T-helper 17 cell (primary cell): ENCODE measurements around the gene MXD4. TPM values are rescaled to one million over a fixed set of nuclear protein-coding genes. Genes with fewer than 3 reads are reported as not detected.
A peak's percentile ranks its signal among the peaks of the same experiment; 100 is the strongest.

ENCODE experiments used
- ATAC-seq: fragments of 150-1000 bp; cut with Tn5 transposase; 2 replicates; pipeline ENCODE4 v1.10.0; 2021; ENCODE audit warnings: mild to moderate bottlenecking, moderate library complexity
- DNase-seq, 3 donors: peaks; one replicate each; pipeline versions ENCODE4 v3.0.0 to v3.0.0-alpha.2; 2020 to 2021
- H3K9me3 ChIP-seq: one replicate; pipeline ENCODE4 v1.7.0; 2013; ENCODE audit warnings: low read length, mild to moderate bottlenecking; ENCODE audit not compliant: control insufficient read depth, poor library complexity, severe bottlenecking
- H3K27ac Mint-ChIP-seq: one replicate; pipeline ENCODE4 v1.8.0; 2022; ENCODE audit warnings: mild to moderate bottlenecking, moderate library complexity, mixed read lengths
- H3K27me3 Mint-ChIP-seq: one replicate; pipeline ENCODE4 v1.8.0; 2022; ENCODE audit warnings: mixed read lengths
- H3K36me3 Mint-ChIP-seq: one replicate; pipeline ENCODE4 v1.8.0; 2022; ENCODE audit warnings: low read depth, mixed read lengths
- H3K4me1 Mint-ChIP-seq: one replicate; pipeline ENCODE4 v1.8.0; 2022; ENCODE audit warnings: mild to moderate bottlenecking, mixed read lengths
- H3K4me3 Mint-ChIP-seq: one replicate; pipeline ENCODE4 v1.8.0; 2022; ENCODE audit warnings: mild to moderate bottlenecking, moderate library complexity, mixed read lengths
- total RNA-seq, 4 donors: library from RNA in 2 of 4; stranded (reverse) in 2 of 4; gene quantifications; one replicate each; pipeline ENCODE4 v1.2.3 and lab custom pipeline; 2022 to 2026

The MXD4 gene
- total RNA-seq = 100 to 1,000 TPM in 1 of 2 donors, 10 to 100 TPM in 1; 81.4 to 100 TPM
- total RNA-seq (lab: John Stamatoyannopoulos, UW) = 73.2 to 88.2 reads per million in 2 donors

GRCh38 chr4:2261853-2262144 is at the start of gene MXD4:
Gene MXD4 (minus strand): TSS chr4:2262109. CDS start chr4:2261980, 129 bp downstream.
- ATAC-seq = peak; percentile 0
- H3K27me3 Mint-ChIP-seq = no peaks in the 10 kb centered on the region
- H3K4me3 Mint-ChIP-seq = peak within 1 kb of the TSS; percentile 82
- H3K36me3 Mint-ChIP-seq = no peaks in the 10 kb centered on the region
- no peak for DNase-seq
- peaks cover 3% of the 10 kb centered on the region for H3K4me1 Mint-ChIP-seq
- H3K27ac Mint-ChIP-seq = peak within 1 kb of the TSS; percentile 78
- no peaks in the 10 kb centered on the region for H3K9me3 ChIP-seq

GRCh38 chr4:2306773-2307410 is 45.0 kb upstream of the MXD4 start:
- H3K9me3 ChIP-seq = peaks cover 4% of the 10 kb centered on the region
- H3K4me1 Mint-ChIP-seq = no peaks in the 10 kb centered on the region
- no peak for DNase-seq
- no peak overlapping the region for H3K4me3 Mint-ChIP-seq
- H3K27ac Mint-ChIP-seq = no peak overlapping the region
- no peak for ATAC-seq
- no peaks in the 10 kb centered on the region for H3K36me3 Mint-ChIP-seq
- H3K27me3 Mint-ChIP-seq = no peaks in the 10 kb centered on the region

- no peaks in the 10 kb centered on the region for H3K27me3 Mint-ChIP-seq
- H3K4me1 Mint-ChIP-seq = no peaks in the 10 kb centered on the region
- no peak overlapping the region for H3K27ac Mint-ChIP-seq
- no peak overlapping the region for H3K4me3 Mint-ChIP-seq
- ATAC-seq = no peak
- no peaks in the 10 kb centered on the region for H3K9me3 ChIP-seq
- no peak for DNase-seq
- no peaks in the 10 kb centered on the region for H3K36me3 Mint-ChIP-seq
Observed at GRCh38 chr4:2305766-2306501, 44.0 kb upstream of the MXD4 start.

- no peak overlapping the region for H3K27ac Mint-ChIP-seq
- H3K27me3 Mint-ChIP-seq = no peaks in the 10 kb centered on the region
- H3K9me3 ChIP-seq = no peaks in the 10 kb centered on the region
- no peak for DNase-seq
- ATAC-seq = no peak
- H3K4me3 Mint-ChIP-seq = no peak overlapping the region
- H3K36me3 Mint-ChIP-seq = peaks cover 2% of the 10 kb centered on the region
- peaks cover 2% of the 10 kb centered on the region for H3K4me1 Mint-ChIP-seq
Observed at GRCh38 chr4:2304877-2305561, 43.1 kb upstream of the MXD4 start.

- Mint-ChIP-seq H3K27me3 (no peaks in the 10 kb centered on the region), H3K27ac (no peak overlapping the region), H3K4me3 (no peak overlapping the region), H3K36me3 (peaks cover 2% of the 10 kb centered on the region), H3K4me1 (peaks cover 2% of the 10 kb centered on the region)
- ATAC-seq (no peak), DNase-seq (no peak)
- H3K9me3 ChIP-seq = no peaks in the 10 kb centered on the region
Observed at GRCh38 chr4:2304321-2304876, 42.5 kb upstream of the MXD4 start.

- Mint-ChIP-seq H3K4me1 (peaks cover 2% of the 10 kb centered on the region), H3K27me3 (no peaks in the 10 kb centered on the region), H3K4me3 (no peak overlapping the region), H3K27ac (no peak overlapping the region), H3K36me3 (peaks cover 2% of the 10 kb centered on the region)
- DNase-seq (no peak), ATAC-seq (no peak)
- H3K9me3 ChIP-seq = no peaks in the 10 kb centered on the region
Observed at GRCh38 chr4:2303686-2304320, 41.9 kb upstream of the MXD4 start.

- no peaks in the 10 kb centered on the region for H3K9me3 ChIP-seq
- ATAC-seq (no peak), DNase-seq (no peak)
- H3K27me3 Mint-ChIP-seq = no peaks in the 10 kb centered on the region
- H3K4me1 Mint-ChIP-seq = peaks cover 2% of the 10 kb centered on the region
- no peak overlapping the region for H3K27ac Mint-ChIP-seq
- no peak overlapping the region for H3K4me3 Mint-ChIP-seq
- H3K36me3 Mint-ChIP-seq = peaks cover 2% of the 10 kb centered on the region
Observed at GRCh38 chr4:2303121-2303685, 41.3 kb upstream of the MXD4 start.

GRCh38 chr4:2302387-2303119 is 40.6 kb upstream of the MXD4 start:
- Mint-ChIP-seq H3K27ac (peak overlapping the region; percentile 54), H3K4me1 (peaks cover 8% of the 10 kb centered on the region), H3K36me3 (peaks cover 3% of the 10 kb centered on the region), H3K27me3 (no peaks in the 10 kb centered on the region), H3K4me3 (no peak overlapping the region)
- H3K9me3 ChIP-seq = no peaks in the 10 kb centered on the region
- no peak for DNase-seq
- ATAC-seq = no peak

GRCh38 chr4:2301806-2302205 is 39.9 kb upstream of the MXD4 start:
- no peak for DNase-seq
- Mint-ChIP-seq H3K36me3 (peaks cover 6% of the 10 kb centered on the region), H3K4me3 (no peak overlapping the region), H3K27me3 (no peaks in the 10 kb centered on the region), H3K4me1 (peaks cover 10% of the 10 kb centered on the region), H3K27ac (peak overlapping the region; percentile 54)
- ATAC-seq = no peak
- no peaks in the 10 kb centered on the region for H3K9me3 ChIP-seq

GRCh38 chr4:2301225-2301642 is 39.3 kb upstream of the MXD4 start:
- H3K4me1 Mint-ChIP-seq = peaks cover 10% of the 10 kb centered on the region
- H3K27me3 Mint-ChIP-seq = no peaks in the 10 kb centered on the region
- peak overlapping the region; percentile 54 for H3K27ac Mint-ChIP-seq
- ATAC-seq (no peak), DNase-seq (no peak)
- H3K36me3 Mint-ChIP-seq = peaks cover 6% of the 10 kb centered on the region
- H3K4me3 Mint-ChIP-seq = no peak overlapping the region
- no peaks in the 10 kb centered on the region for H3K9me3 ChIP-seq

GRCh38 chr4:2300431-2301224 is 38.7 kb upstream of the MXD4 start:
- ATAC-seq (no peak), DNase-seq (no peak)
- Mint-ChIP-seq H3K27me3 (no peaks in the 10 kb centered on the region), H3K36me3 (peaks cover 6% of the 10 kb centered on the region), H3K4me3 (no peak overlapping the region), H3K4me1 (peaks cover 11% of the 10 kb centered on the region), H3K27ac (peak overlapping the region; percentile 81)
- no peaks in the 10 kb centered on the region for H3K9me3 ChIP-seq

GRCh38 chr4:2299794-2300193 is 37.9 kb upstream of the MXD4 start:
- DNase-seq (no peak), ATAC-seq (no peak)
- Mint-ChIP-seq H3K4me3 (no peak overlapping the region), H3K4me1 (peaks cover 15% of the 10 kb centered on the region), H3K27ac (peak overlapping the region; percentile 81), H3K27me3 (no peaks in the 10 kb centered on the region), H3K36me3 (peaks cover 6% of the 10 kb centered on the region)
- H3K9me3 ChIP-seq = no peaks in the 10 kb centered on the region
